ENCODE data around the gene ABLIM3.
A peak's percentile ranks its signal among the peaks of the same experiment; 100 is the strongest.

DNA sequence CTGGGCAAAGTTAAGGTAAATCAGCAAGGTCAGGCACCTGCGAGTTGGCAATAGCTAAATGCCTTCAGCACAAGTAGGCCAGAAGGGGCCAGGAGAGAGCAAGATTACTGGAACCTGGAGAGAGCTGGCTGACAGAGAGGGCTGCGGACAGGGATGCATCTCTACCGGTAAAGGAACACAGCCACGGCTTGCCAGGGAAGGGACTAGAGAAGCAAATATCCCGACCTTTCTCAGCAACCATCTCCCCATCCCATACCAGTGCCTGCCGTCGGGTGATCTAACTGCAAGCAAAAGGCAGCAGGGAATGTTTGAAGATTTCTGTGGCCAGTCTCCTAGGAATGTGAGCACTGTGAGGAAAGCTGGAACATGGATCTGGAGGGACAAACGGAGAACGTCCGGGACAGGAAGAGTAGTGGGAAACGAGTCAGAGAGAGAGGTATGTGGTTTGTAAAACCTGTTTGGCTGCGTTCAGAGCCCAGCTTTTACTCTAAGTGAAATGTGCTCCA, 15.9 kb upstream of the ABLIM3 start:
- TF ChIP-seq JUNB (IDR thresholded peaks at IDR 0.05; ENCODE audit: unreplicated experiment), result no peak
- TF ChIP-seq, protein P1, sequence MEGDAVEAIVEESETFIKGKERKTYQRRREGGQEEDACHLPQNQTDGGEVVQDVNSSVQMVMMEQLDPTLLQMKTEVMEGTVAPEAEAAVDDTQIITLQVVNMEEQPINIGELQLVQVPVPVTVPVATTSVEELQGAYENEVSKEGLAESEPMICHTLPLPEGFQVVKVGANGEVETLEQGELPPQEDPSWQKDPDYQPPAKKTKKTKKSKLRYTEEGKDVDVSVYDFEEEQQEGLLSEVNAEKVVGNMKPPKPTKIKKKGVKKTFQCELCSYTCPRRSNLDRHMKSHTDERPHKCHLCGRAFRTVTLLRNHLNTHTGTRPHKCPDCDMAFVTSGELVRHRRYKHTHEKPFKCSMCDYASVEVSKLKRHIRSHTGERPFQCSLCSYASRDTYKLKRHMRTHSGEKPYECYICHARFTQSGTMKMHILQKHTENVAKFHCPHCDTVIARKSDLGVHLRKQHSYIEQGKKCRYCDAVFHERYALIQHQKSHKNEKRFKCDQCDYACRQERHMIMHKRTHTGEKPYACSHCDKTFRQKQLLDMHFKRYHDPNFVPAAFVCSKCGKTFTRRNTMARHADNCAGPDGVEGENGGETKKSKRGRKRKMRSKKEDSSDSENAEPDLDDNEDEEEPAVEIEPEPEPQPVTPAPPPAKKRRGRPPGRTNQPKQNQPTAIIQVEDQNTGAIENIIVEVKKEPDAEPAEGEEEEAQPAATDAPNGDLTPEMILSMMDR (conservative IDR thresholded peaks at IDR 0.05; ENCODE audit: low read depth in 2 of 2), result peak; percentile 49 to 67; a peak in 3 of 4 replicates
- no peak for TF ChIP-seq STAT1 (IDR thresholded peaks at IDR 0.05; ENCODE audit: unreplicated experiment)
- no peak for TF ChIP-seq EZH2 (IDR thresholded peaks at IDR 0.05; ENCODE audit: low read depth, unreplicated experiment)
- no peak for TF ChIP-seq POLR2AphosphoS5 (IDR thresholded peaks at IDR 0.05; ENCODE audit: low read depth)
- TF ChIP-seq, protein P2, sequence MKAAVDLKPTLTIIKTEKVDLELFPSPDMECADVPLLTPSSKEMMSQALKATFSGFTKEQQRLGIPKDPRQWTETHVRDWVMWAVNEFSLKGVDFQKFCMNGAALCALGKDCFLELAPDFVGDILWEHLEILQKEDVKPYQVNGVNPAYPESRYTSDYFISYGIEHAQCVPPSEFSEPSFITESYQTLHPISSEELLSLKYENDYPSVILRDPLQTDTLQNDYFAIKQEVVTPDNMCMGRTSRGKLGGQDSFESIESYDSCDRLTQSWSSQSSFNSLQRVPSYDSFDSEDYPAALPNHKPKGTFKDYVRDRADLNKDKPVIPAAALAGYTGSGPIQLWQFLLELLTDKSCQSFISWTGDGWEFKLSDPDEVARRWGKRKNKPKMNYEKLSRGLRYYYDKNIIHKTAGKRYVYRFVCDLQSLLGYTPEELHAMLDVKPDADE (IDR thresholded peaks at IDR 0.05), result no peak

Data from GM23338 (cell line).